ENCODE measurements around the gene MALRD1.

The MALRD1 gene

GRCh38 chr10:19580691-19581090 is 532.1 kb downstream of the MALRD1 start:
- no peak for DNase-seq

GRCh38 chr10:19588608-19589007 is 540.0 kb downstream of the MALRD1 start:
- DNase-seq, result no peak

- DNase-seq, result no peak
Observed at GRCh38 chr10:19592276-19592675, 543.7 kb downstream of the MALRD1 start.

- no peak for DNase-seq
Observed at GRCh38 chr10:19595212-19595845, 546.7 kb downstream of the MALRD1 start.

- DNase-seq, result no peak
Observed at GRCh38 chr10:19605806-19606205, 557.2 kb downstream of the MALRD1 start.

- no peak for DNase-seq
Observed at GRCh38 chr10:19606968-19607367, 558.4 kb downstream of the MALRD1 start.

GRCh38 chr10:19611775-19612174 is 563.2 kb downstream of the MALRD1 start:
- no peak for DNase-seq

GRCh38 chr10:19616966-19617365 is 568.4 kb downstream of the MALRD1 start:
- DNase-seq, result no peak

GRCh38 chr10:19620811-19621210 is 572.2 kb downstream of the MALRD1 start:
- no peak for DNase-seq

GRCh38 chr10:19623321-19623720 is 574.7 kb downstream of the MALRD1 start:
- DNase-seq, result no peak

GRCh38 chr10:19626156-19626555 is 577.6 kb downstream of the MALRD1 start:
- no peak for DNase-seq

- no peak for DNase-seq
Observed at GRCh38 chr10:19628767-19629560, 580.4 kb downstream of the MALRD1 start.

GRCh38 chr10:19629567-19629966 is 581.0 kb downstream of the MALRD1 start:
- no peak for DNase-seq

GRCh38 chr10:19634163-19634562 is 585.6 kb downstream of the MALRD1 start:
- DNase-seq, result no peak

- no peak for DNase-seq
Observed at GRCh38 chr10:19638182-19638895, 589.7 kb downstream of the MALRD1 start.

GRCh38 chr10:19638896-19639233 is 590.3 kb downstream of the MALRD1 start:
- no peak for DNase-seq

- no peak for DNase-seq
Observed at GRCh38 chr10:19640566-19641263, 592.1 kb downstream of the MALRD1 start.

- DNase-seq, result no peak
Observed at GRCh38 chr10:19651549-19651948, 602.9 kb downstream of the MALRD1 start.

GRCh38 chr10:19652750-19653149 is 604.1 kb downstream of the MALRD1 start:
- no peak for DNase-seq

GRCh38 chr10:19653931-19654330 is 605.3 kb downstream of the MALRD1 start:
- DNase-seq, result no peak

- DNase-seq, result no peak
Observed at GRCh38 chr10:19654576-19654975, 606.0 kb downstream of the MALRD1 start.

GRCh38 chr10:19656420-19657042 is 607.9 kb downstream of the MALRD1 start:
- no peak for DNase-seq

- no peak for DNase-seq
Observed at GRCh38 chr10:19658131-19658530, 609.5 kb downstream of the MALRD1 start.
